Inflammatory macrophage treated with lipopolysaccharide for 4 hours (primary cell): ENCODE results near the gene SKIC8.
A peak's percentile ranks its signal among the peaks of the same experiment; 100 is the strongest.
"Not testable (repeated sequence)": the region's sequence is repeated elsewhere in the genome, so short reads cannot be mapped to it uniquely, and the experiment has no call there.

Experiments used
- DNase-seq: peaks from one replicate; pipeline ENCODE4 v3.0.0-alpha.2; 2020

The SKIC8 gene

DNA sequence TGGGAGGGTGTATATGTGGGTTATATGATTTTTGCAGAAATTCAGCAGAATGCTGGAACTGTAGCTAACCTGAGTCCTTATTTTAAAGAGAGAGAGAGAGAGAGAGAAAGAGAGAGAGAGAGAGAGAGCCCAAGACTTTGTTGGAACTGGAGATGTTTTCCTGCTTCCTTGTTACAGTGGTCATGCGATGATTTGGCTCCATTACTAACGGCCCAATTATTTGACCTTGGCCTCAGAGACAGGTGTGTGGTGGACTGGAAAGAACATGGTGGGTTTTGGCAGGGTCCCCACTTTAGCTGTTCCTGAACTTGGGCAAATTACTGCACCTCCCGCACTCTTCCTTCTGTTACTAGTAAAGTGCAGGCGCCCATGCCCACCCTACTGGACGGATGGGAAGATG is 50.3 kb downstream of the SKIC8 start:
- no peak for DNase-seq

DNA sequence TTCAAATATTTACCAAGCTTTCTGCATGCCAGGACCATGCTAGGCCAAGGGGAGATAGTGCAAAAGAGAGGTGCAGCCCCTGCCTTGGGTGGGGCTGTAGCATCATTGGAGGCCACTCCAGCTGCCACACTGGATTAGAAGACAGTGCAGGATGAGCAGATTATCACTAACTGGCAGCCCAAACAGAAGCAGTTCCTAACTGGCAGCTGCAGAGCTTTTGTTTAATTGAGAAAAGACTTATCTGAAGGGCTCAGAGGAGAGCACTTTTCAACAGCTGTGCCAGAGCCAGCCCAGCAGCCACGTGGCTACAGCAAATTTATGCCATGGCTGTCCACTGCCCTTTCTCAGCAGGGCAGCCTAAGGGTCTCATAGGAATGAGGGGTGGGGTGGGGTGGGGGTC is 51.5 kb downstream of the SKIC8 start:
- no peak for DNase-seq

DNA sequence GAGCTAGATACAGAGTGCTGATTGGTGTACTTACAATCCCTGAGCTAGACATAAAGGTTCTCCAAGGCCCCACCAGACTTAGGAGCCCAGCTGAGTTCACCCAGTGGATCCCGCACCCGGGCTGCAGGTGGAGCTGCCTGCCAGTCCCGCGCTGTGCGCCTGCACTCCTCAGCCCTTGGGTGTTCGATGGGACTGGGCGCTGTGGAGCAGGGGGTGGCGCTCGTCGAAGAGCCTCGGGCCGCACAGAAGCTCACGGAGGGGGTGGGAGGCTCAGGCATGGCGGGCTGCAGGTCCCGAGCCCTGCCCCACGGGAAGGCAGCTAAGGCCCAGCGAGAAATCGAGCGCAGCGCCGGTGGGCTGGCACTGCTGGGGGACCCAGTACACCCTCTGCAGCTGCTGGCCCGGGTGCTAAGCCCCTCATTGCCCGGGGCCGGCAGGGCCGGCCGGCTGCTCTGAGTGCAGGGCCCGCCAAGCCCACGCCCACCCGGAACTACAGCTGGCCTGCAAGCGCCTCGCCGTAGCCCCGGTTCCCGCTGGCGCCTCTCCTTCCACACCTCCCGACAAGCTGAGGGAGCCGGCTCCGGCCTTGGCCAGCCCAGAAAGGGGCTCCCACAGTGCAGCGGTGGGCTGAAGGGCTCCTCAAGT is 53.3 kb downstream of the SKIC8 start:
- DNase-seq, result not testable (repeated sequence)

DNA sequence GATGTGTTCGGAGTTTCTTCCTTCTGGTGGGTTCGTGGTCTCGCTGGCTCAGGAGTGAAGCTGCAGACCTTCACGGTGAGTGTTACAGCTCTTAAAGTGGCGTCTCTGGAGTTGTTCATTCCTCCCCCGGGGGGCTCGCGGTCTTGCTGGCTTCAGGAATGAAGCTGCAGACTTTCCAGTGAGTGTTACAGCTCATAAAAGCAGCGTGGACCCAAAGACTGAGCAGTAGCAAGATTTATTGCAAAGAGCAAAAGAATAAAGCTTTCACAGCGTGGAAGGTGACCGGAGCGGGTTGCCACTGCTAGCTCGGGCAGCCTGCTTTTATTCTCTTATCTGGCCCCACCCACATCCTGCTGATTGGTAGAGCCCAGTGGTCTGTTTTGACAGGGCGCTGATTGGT is 54.0 kb downstream of the SKIC8 start:
- DNase-seq, result not testable (repeated sequence)

DNA sequence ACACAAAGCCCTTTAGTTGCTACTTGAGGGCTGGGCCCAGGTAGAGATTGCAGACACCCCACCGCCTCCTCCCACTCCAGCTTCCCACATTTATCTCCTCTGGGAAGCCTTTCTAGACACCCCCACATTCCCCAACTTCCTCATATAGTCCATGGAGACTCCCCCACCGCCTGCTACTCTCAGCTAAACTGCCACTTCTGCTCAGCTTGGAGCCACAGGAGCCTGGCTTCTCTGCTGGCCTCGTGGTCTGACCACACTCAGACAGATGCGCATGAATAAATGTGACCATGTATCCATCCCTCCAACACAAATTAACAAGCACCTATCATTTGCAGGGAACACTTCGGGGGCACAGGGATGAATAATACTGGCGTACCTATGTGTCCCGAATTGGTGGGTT is 54.5 kb downstream of the SKIC8 start:
- DNase-seq, result no peak

DNA sequence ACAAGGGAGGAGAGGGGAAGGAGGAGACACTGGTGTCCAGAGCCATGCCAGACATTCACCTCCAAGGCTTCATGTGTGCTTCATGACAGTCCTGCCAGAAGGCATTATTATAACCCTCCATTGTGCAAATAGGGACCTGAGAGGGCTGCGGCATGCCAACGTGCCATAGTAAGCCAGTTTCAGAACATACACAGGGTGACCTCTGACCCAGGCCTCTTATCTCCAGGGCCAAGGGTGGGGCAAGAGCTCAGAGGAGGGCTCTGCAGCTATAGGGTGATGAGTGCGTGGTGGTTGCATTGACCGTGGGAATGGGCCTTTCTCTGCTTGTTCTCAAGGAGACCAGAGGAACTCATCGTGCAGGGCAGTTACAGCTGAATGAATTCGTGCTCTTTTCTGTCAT is 55.3 kb downstream of the SKIC8 start:
- no peak for DNase-seq

DNA sequence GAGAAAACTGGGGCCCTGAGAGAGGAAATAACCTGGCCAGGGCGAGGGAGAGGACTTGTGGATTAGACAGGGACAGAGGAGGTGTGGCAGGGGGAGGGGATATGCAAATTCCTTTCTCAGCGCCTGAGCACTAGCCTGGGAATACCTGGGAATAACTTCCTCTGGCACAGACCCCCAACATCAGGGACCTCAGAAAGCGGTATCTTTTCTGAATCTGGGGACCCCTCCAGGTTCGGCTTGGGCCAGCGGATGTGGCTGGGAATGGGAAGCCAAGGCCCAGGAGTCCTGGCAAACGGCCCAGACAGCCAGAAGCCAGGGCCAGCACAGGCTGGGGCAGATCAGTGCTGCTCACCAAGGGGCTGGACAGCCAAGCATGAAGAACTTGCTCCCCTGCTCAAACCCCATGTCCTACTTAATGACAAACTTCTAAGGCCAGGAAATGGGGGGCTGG is 55.9 kb downstream of the SKIC8 start:
- DNase-seq, result no peak

DNA sequence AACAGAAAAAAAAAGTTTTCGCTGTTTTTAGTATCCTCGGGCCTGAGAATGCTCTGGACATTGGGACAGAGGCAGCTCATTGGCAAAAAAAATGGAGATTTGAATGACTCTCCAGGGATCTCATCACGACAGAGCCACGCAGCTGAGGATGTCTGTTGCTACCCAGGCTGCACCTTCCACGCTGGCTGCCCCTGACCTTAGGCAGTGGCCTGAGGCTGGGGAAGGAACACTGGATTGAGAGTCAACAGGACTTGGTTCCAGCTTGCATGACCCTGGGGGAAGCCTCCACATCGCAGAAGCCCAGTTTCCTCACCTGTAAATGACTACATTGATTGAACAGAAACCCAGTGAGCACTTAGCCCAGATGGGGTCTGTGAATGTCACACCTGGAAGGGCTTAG is 56.4 kb downstream of the SKIC8 start:
- DNase-seq, result no peak

DNA sequence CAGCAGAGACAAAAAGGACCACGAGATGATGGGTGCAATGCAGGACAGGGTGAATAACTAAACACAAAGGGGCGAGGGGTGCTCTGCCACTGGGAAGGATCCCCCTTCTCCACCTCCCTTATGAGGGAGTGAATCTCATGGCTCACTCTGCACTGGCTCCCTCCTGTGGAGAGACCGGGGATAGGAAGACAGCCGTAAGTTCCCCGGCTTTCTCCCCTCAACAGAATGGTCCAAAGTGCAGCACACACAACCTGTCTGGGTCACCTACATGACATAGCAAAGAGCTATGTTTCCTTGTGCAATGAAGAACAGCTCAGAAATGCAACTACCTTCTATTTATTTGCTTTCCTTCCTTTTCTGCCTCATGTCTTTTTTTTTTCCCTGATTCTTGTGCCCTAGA is 57.3 kb downstream of the SKIC8 start:
- peak; percentile 27 for DNase-seq

DNA sequence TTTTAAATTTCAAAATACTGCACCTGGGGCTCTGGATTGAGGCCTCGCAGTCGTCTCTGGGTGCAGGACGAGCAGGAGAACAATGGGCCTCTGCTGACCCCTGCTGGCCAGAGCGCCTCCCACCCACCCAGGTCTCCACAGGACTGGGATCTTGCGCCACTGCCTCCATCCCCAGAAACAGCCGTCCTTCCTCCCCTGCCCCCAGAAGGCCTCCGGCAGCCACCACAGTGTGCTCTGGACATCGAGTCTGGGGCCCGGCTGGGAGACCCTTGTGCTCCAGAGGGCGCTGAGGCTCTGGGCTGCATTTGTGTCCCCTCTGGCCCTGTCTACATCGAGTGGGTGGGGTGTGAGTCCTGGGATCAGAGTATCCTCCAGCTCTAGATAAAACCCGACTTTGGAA is 58.4 kb downstream of the SKIC8 start:
- peak; percentile 70 for DNase-seq

DNA sequence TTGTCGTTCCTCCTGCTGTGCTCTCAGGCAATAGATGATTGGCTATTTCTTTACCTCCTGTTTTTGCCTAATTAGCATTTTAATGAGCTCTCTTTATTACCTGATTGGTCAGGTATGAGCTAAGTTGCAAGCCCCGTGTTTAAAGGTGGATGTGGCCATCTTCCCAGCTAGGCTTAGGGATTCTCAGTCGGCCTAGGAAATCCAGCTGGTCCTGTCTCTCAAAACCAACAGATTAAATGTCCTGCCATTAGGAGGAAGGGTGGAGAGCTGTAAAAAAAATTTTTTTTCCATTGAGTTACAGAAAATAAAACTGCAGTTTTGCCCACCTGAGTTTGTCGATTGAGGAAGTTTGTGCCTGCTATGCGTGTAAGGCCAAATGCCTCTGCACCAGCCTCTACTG is 59.6 kb downstream of the SKIC8 start:
- no peak for DNase-seq

DNA sequence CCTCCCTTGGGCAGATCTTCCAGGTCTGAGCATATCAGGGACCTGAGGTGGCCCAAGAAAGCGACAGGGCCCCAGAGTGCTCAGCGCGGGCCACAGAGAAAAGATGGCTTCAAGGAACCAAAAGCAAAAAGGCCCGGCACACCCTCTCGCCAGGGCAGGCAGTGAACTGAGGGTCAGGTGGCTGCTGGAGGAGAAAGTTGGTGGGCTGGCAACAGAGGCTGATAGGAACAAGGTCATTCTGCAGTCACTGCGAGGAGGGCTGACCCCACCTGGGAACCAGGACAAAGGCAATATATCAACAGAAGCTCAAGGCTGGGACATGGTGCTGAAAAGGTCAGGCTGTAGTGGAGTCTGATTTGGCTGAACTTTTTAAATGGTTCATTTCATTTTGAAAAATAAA is 62.3 kb downstream of the SKIC8 start:
- no peak for DNase-seq

DNA sequence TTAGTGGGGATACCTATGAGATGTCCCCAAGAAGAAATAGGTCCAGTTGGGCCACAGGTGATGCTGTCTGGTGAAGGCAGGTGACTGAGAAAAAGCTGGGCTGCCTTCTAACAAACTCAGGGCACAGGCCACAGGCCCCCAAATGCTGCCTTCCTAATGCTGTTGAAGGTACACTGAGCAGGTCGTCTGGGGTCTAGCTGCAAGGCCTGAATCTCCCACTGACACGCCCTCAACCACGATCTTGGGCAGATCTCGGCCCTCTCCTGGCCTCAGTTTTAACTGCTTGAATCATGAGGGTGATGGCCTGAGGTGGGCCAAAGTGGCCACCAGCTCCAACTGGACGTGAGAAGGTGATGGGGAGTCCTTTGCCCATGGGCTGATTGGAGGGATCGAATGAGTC is 62.9 kb downstream of the SKIC8 start:
- no peak for DNase-seq

DNA sequence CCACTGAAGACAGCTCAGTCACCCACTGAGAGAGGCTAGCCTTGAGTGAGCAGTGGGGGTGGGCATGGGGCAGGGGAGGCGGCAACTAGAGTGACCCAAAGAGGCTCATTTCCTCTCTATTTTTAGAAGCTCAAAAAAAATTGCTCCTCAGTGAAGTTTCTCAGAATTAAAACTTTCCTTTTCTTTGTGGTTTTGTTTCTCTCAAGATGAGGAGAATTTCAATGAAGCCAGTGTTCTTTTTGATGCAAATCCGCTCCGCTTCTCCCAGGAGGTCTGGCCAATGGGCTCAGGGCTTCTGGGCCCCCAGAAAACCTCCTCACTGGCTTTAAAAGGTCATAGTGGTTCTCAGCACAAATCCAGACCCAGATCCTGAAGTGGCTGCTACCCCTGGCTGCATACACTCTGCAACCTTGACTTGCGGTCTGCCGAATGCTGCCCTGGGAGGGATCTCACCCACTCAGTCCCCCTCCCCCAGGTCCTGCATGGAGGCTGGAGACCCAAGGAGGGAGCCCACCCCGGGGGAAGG is 64.8 kb downstream of the SKIC8 start, which contains the start of gene ACSBG1:
TSS of gene ACSBG1 (minus strand) at position 51 of the 526 bp plus-strand sequence. CDS start 64 bp downstream, outside the sequence.
- DNase-seq, result no peak

DNA sequence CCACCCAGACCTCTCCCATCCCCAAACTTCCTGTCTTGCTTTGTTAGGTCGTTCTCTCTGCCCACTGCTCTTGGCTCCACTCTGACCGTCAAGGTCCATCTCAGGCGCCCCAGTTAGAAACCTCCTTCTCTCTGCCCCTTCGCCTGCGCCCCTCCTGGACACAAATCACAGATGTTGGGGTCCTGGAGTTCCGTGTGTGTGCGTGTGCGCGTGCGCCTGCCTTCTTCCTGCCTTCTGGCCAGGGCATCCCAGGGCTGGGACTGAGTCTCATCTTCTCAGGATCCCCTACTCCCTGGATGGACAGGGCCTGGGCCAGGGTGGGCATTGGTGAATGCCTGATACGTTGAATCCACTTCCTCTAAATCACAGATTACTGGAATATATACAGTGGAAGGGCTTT is 65.9 kb downstream of the SKIC8 start:
- no peak for DNase-seq
